Lower lobe of right lung (tissue), 2 donors: ENCODE results near the gene U2AF1L4. TPM values are rescaled to one million over a fixed set of nuclear protein-coding genes. Genes with fewer than 3 reads are reported as not detected.

Experiments
- ATAC-seq, 2 donors: fragments of 200-7000 bp; cut with Tn5 transposase; one replicate each; pipeline ENCODE4 v1.9.1; 2020 to 2022; ENCODE audit warnings: mild to moderate bottlenecking in 2 of 2, moderate library complexity in 2 of 2
- DNase-seq: peaks from one replicate; pipeline ENCODE4 v3.0.0-alpha.2; 2020
- H3K27ac ChIP-seq: fragments of 200-600 bp; one replicate; pipeline ENCODE4 v1.8.0; 2022
- H3K27me3 ChIP-seq: fragments of 200-600 bp; one replicate; pipeline ENCODE4 v1.8.0; 2022; ENCODE audit warnings: low read depth
- H3K36me3 ChIP-seq: fragments of 200-600 bp; one replicate; pipeline ENCODE4 v1.8.0; 2022; ENCODE audit warnings: mild to moderate bottlenecking
- H3K4me1 ChIP-seq: fragments of 200-600 bp; one replicate; pipeline ENCODE4 v1.8.0; 2022
- H3K4me3 ChIP-seq: fragments of 200-600 bp; one replicate; pipeline ENCODE4 v1.8.0; 2022; ENCODE audit warnings: mild to moderate bottlenecking
- H3K9me3 ChIP-seq: fragments of 200-600 bp; one replicate; pipeline ENCODE4 v1.8.0; 2022
- intact Hi-C: fragments of 100-400 bp; cut with DNase I; formaldehyde crosslinking; loops from one replicate; pipeline ENCODE4 v1.11.0; 2022
- total RNA-seq: library from RNA; stranded (reverse); fragmentation: NEBNext Ultra II Directional; extraction: Animal tissue kit (Norgen Biotek cat#: 25700); gene quantifications from one replicate; pipeline ENCODE4 v1.2.1, GENCODE V29; 2021
- TF ChIP-seq, protein P1 (sequence below): fragments of 200-600 bp; IDR thresholded peaks from one replicate; pipeline ENCODE4 v1.8.0; 2022; ENCODE audit warnings: antibody characterized with exemption, mild to moderate bottlenecking
- donor health status: DM: no; HTN: yes; CAD: no; lungs with severe emphysema.

The U2AF1L4 gene
- total RNA-seq, 1 donor from 2014 or later, result 20.3 TPM

DNA sequence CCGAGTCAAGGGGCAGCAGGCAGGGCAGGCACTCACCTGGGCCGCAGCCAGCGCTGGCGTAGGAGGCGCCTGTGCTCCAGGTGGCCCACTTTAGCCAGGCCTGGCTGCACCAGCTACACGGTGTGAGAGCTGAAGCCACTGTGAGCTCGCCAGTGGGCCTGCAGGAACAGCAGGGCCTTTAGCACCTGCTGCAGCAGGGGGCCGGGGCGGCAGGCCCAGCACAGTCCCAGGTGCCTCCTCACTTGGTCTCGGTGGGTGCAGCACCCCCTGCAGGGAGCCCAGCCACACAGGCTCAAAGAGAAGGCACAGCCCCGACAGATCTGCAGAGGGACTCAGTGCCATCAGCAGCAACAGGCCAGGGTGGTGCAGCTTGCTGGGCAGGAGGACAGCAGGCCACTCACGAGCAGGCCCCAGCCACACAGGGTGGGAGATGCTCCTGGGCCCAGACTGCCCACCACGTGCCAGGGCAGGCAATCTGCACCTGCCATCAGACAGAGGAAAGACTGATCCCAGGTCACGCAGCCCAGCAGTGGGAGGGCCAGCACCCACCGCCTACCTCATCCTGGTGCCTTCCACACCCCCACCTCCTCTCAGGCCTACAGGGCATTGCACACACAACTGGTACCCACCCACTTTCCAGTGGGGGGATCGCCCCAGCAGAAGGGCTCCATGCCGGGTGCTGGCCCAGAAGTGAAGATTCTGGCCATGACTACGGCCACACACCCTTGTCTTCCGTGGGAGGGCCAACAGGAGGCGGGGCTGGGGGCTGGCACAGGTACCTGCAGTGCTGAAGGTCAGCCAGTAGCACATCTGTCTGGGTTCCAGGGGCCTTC, 46.0 kb upstream of the U2AF1L4 start:
- no peaks in the 10 kb centered on the region for H3K36me3 ChIP-seq
- no peak for ATAC-seq
- H3K4me3 ChIP-seq, result no peak overlapping the region
- H3K27me3 ChIP-seq, result peaks cover 3% of the 10 kb centered on the region
- no peaks in the 10 kb centered on the region for H3K4me1 ChIP-seq
- TF ChIP-seq, protein P1, sequence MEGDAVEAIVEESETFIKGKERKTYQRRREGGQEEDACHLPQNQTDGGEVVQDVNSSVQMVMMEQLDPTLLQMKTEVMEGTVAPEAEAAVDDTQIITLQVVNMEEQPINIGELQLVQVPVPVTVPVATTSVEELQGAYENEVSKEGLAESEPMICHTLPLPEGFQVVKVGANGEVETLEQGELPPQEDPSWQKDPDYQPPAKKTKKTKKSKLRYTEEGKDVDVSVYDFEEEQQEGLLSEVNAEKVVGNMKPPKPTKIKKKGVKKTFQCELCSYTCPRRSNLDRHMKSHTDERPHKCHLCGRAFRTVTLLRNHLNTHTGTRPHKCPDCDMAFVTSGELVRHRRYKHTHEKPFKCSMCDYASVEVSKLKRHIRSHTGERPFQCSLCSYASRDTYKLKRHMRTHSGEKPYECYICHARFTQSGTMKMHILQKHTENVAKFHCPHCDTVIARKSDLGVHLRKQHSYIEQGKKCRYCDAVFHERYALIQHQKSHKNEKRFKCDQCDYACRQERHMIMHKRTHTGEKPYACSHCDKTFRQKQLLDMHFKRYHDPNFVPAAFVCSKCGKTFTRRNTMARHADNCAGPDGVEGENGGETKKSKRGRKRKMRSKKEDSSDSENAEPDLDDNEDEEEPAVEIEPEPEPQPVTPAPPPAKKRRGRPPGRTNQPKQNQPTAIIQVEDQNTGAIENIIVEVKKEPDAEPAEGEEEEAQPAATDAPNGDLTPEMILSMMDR, result no peak
- no peak overlapping the region for H3K27ac ChIP-seq
- DNase-seq, result no peak
- H3K9me3 ChIP-seq, result no peaks in the 10 kb centered on the region
- intact Hi-C loops, result no loop called here

DNA sequence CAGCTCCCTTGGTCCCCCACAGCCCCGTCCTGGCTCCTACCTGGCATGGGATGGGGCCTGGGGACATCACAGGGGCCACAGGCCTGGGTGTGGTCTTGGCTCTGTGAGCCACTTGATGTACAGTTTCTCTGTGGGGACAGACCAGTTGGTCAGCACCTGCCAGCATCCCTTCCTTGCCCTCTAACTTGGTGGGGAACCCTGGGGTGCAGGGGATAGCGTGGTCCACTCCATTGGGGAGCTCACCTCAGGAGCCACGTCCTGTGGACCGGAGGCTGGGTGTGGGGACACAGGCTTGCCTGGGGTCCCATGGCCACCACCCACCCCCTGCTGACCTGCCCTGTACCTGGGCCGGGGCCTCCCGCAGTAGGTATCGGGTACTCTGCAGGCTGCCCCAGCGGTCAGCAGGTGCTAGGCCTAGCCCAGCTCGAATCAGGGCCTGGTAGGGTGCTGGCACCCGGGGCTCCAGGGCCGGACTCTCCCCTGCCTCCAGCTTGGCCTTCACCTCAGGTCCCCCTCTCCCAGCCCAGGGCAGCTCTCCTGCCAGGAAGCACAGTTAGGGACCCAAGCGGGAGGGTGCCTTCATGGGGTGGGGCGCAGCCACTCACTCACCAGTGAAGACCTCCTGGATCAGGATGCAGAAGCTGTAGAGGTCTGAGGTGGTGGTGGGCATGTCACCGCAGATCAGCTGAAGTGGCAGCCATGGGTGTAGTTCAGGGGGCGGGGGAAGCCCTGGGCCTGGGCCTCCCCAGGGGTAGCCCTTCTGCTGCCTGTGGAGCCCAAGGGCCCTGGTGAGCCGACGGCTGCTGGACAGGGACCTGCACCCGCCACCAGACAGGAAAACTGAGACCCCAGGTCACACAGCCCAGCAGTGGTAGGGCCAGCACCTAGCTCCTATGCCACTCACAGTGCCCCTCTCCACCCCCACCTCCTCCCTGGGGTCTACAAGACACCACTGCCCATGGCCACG, 45.0 kb upstream of the U2AF1L4 start:
- Histone ChIP-seq H3K4me3 (no peak overlapping the region), H3K4me1 (no peaks in the 10 kb centered on the region), H3K27me3 (peaks cover 3% of the 10 kb centered on the region), H3K36me3 (no peaks in the 10 kb centered on the region), H3K9me3 (no peaks in the 10 kb centered on the region), H3K27ac (no peak overlapping the region)
- DNase-seq, result no peak
- TF ChIP-seq, protein P1, result no peak
- peak in 1 of 2 donors; percentile 4 for ATAC-seq
- intact Hi-C loops, result no loop called here

DNA sequence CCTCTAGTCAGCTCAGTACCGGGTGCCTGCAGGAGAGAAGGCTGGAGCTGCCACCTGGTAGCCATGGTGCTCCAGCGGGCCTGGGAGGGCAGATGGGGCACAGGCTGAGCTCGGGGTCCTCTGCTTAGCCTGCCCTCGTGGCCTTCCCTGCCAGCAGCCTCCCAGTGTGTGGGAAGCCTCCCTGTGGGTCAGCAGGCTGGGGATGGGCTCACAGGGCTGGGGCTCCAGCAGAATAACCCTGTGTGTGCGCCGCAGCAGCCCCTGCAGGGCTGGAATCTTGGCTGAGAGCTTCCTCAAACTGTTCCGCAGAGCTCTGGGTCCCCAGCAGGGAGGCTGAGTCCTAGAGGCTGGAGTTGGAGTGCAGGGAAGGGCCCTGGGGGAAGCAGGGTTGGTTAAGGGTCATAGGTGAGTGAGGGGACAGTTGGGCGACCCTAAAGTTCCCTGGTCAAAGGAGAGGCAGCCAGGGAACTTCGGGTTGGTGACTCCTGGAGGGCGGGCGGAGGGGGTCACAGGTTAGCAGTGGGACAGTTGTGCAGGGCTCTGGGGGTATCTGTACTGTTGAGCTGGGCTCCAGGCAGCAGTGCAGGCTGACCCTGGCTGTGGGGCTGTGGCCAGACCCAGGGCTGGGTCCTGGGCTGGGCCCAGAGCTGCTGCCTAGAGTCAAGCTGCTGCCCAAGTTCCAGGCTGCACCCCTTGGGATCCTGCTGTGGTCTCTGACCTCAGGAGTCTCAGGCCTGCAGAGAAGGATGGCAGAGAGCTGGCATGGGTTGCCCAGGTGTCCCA, 44.2 kb upstream of the U2AF1L4 start:
- no peak for DNase-seq
- intact Hi-C loops, result no loop called here
- no peak for ATAC-seq
- Histone ChIP-seq H3K4me3 (no peak overlapping the region), H3K36me3 (no peaks in the 10 kb centered on the region), H3K4me1 (no peaks in the 10 kb centered on the region), H3K27me3 (peaks cover 3% of the 10 kb centered on the region), H3K27ac (no peak overlapping the region), H3K9me3 (no peaks in the 10 kb centered on the region)
- TF ChIP-seq, protein P1, result no peak

DNA sequence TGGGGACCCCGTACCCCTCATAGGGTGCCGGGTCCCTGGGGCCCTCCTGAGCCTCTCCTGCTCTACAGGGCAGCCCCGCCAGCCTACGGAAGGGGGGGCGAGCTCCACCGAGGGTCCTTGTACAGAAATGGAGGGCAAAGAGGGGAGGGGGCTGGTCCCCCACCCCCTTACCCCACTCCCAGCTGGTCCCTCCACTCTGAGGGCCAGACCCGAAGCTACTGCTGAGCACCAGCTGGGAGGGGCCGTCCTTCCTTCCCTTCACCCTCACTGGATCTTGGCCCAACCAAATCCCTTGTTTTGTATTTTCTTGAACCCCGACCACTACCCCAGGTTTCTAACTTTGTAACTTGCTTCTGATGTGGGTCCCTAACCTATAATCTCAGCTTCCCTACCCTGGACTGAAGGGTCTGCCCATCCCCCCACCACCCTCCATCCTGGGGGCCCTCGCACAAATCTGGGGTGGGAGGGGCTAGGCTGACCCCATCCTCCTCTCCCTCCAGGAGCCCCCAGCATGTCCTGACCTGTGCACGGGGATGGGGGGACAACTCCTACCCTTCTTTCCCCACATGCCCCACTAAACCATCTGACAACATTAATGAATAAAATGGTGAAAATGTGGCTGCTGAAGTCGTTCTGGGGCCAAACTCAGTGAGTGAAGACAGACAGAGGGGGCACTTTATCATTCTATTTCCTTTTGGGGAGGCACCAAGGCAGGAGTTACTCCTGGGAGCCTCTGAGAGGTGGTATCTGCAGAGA, 43.2 kb upstream of the U2AF1L4 start:
- Histone ChIP-seq H3K27ac (no peak overlapping the region), H3K4me3 (no peak overlapping the region), H3K9me3 (no peaks in the 10 kb centered on the region), H3K36me3 (no peaks in the 10 kb centered on the region), H3K27me3 (peaks cover 3% of the 10 kb centered on the region), H3K4me1 (no peaks in the 10 kb centered on the region)
- TF ChIP-seq, protein P1, result no peak
- ATAC-seq (no peak), DNase-seq (no peak)
- intact Hi-C loops, result no loop called here
